Astrocyte of the cerebellum (primary cell): ENCODE measurements around the gene TMEM175.

Source experiments
- DNase-seq: peaks from one replicate; pipeline ENCODE4 v3.0.0-alpha.2; 2011; ENCODE audit warnings: low read depth
- H3K4me3 ChIP-seq: 2 replicates; pipeline ENCODE4 v1.5.1; 2011; ENCODE audit warnings: mild to moderate bottlenecking, low read depth, low read length, moderate library complexity
- in situ Hi-C: cut with HindIII; loops from 2 replicates; pipeline ENCODE4 v1.10.0; 2017; ENCODE audit warnings: low sequenced_read_pairs
- TF ChIP-seq, protein P1 (sequence below): IDR thresholded peaks from 2 replicates; pipeline ENCODE4 v1.5.1; 2012; ENCODE audit warnings: low read length, low read depth, moderate library complexity, mild to moderate bottlenecking; ENCODE audit errors: missing control alignments

TMEM175 gene

DNA sequence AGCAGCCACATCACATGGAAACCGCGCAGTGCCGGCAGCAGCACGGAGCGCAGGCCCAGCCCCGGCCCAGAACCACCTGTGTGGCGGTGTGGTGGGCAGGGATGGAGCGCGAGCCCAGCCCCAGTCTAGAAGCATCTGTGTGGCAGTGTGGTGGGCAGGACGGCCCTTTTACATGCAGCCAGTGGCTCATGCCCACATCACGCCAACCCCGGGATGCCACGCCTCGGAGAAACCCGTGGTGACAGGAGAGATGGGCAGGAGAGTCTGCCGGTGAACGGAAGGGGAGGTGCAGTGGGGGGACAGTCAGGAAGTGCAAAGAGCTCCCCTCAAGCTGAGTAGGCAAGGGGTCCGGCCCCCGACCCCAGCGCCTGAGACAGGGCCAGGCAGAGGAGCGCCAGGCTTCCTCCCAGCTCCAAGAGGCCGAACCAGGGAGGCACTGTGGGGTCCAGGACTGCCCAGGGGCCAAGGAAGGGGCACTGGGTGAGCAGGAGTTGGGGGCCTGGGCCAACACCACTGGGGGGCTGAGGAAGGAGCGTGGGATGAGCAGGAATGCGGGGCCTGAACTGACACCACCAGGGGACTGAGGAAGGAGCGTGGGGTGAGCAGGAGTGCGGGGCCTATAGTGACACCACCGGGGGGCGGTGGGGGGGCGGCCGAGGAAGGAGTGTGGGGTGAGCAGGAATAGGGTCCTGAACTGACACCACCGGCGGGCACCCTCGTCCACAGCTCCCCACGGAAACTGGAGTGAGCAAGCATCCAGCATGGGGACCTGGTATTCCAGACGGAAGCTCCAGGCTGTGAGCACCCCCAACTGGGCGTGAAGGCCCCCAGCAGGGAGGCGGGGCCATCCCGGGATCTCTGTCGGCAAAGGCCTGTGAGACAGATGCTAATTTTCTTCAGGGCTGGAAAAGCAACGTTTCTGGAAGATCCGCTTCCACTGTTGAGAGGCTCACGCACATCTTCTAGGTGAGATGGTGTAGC, 28.9 kb upstream of the TMEM175 start:
- no peak for DNase-seq
- no peak overlapping the region for H3K4me3 ChIP-seq
- in situ Hi-C loops, result loop anchor here (5.0 kb wide), 1 partner anchor 56 kb away; no protein-coding TSS in a partner anchor
- TF ChIP-seq, protein P1, sequence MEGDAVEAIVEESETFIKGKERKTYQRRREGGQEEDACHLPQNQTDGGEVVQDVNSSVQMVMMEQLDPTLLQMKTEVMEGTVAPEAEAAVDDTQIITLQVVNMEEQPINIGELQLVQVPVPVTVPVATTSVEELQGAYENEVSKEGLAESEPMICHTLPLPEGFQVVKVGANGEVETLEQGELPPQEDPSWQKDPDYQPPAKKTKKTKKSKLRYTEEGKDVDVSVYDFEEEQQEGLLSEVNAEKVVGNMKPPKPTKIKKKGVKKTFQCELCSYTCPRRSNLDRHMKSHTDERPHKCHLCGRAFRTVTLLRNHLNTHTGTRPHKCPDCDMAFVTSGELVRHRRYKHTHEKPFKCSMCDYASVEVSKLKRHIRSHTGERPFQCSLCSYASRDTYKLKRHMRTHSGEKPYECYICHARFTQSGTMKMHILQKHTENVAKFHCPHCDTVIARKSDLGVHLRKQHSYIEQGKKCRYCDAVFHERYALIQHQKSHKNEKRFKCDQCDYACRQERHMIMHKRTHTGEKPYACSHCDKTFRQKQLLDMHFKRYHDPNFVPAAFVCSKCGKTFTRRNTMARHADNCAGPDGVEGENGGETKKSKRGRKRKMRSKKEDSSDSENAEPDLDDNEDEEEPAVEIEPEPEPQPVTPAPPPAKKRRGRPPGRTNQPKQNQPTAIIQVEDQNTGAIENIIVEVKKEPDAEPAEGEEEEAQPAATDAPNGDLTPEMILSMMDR, result no peak

DNA sequence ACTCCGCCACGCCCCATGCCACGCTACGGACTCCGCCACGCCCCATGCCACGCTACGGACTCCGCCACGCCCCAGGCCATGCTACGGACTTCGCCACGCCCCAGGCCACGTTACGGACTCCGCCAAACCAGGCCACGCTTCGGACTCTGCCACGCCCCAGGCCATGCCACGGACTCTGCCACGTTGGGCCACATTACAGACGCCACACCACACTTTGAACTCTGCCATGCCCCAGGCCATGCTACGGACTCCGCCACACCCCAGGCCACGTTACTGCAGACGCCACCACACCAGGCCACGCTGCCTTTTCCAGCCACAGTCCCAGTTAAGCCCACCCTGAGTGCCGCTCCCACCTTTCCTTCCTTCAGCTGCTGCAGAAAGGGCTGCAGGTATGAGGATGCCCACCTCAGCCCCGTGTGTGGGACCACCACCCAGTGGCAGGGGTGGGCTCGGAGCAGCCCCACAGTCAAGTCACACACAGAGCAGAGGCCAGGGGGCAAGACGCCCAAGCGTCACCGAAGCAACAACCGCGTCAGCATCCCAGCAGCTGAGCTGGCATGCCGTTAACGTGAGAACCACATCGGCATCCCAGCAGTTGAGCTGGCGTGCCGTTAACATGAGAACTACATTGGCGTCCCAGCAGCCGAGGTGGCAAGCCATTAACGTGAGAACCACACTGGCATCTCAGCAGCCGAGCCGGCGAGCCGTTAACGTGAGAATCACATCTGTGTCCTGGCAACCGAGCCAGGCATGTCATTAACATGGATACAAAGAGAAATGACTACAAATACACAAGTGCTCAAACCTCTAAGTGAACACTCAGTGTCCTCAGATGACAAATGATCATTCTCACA, 26.5 kb upstream of the TMEM175 start:
- TF ChIP-seq, protein P1, result no peak
- H3K4me3 ChIP-seq, result no peak overlapping the region
- no peak for DNase-seq
- in situ Hi-C loops, result no loop called here

DNA sequence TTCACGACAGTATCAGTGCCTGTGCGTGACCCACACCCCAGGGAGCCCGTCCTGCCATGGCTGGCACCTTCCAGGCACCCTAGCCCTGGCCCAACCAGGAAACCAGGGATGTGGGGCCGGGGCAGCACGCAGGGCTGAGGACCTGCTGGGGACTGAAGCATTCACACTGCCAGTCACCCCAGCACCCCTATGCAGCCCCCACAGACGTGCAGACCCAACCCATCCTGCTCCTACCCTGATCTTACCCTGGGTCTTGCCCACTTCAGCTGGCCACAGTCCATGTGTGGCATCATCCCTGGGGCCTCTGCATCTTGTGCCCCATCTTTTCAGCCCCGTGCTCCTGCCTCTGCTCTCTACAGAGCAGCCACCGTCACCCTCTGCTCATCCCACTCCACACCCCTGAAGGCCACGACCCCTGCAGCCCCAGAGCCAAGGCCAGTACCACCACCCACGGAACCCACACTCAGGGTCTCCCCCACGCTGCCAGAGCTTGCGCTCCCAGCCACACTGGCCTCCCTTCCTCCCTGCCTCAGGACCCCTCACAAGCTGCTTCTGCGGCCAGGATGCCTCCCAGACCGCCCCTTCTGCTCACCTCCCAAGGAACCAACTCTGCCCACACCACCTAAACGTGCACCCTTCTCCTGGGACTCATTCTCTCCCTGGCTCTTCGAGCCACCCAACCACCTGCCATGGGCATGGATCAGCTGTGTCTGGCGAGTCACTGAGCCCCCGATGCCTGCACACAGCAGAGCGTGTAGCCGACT, 25.7 kb upstream of the TMEM175 start:
- TF ChIP-seq, protein P1, result no peak
- DNase-seq, result no peak
- no peak overlapping the region for H3K4me3 ChIP-seq
- in situ Hi-C loops, result no loop called here

DNA sequence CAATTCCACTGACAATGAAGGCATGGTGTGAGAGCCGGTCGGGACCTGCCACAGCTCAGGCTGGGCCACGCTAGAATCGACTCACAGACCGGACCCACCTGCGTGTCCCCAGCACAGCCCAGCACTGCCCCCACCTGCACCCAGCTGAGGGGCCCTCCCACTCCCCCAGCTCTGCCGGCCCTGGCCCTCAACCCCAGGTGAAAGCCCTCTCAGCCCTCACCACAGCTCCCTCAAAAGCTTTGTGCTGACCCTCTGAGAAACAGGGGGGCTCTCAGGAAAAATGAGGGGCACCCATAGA, 25.2 kb upstream of the TMEM175 start:
- TF ChIP-seq, protein P1, result no peak
- no peak overlapping the region for H3K4me3 ChIP-seq
- in situ Hi-C loops, result no loop called here
- DNase-seq, result no peak

DNA sequence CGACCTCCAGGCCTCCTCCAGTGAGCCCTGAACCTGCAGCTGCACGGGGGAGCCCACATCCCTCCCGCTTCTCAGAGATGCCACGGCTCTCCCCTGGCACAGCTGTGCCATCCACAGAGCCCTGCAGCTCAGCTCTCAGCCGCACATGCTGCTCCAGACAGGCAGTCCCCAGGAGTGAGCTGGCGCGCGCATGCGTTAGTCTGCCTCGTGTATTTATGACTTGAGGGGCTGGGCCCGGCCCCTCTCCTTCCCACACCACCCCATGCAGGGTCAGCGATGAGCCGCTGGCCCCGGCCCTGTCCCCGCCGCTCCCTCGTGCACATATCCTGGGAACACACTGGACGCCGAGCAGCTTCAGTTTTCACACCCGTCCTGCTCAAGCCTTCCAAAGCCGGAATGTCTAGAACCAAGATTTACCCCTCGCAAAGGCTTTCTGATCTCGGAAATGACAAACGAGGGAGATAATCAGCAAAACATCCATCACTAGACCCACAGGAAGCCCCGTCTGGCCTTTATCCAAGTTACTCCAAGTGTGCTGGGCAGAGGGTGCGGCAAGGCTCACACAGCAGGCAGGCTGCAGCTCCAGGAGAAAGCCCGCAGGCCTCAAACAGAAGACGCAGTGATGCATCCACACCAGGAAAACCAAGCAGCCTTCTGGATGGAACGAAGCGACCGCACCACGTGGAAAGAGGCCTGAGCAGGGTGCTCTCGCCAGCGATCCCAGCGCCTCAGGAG, 24.4 kb upstream of the TMEM175 start:
- TF ChIP-seq, protein P1, result no peak
- peak; percentile 53 for DNase-seq
- H3K4me3 ChIP-seq, result no peak overlapping the region
- in situ Hi-C loops, result no loop called here
